ENCODE results near the gene USP24. TPM values are rescaled to one million over a fixed set of nuclear protein-coding genes. Genes with fewer than 3 reads are reported as not detected.
A peak's percentile ranks its signal among the peaks of the same experiment; 100 is the strongest.

Gene USP24
- total and polyA plus RNA-seq, 10 of the 15 experiments (the other 5 are each of a cell fraction or from before 2014, with no cell fraction given), result 4.6 to 36.5 (median 25.3) TPM

DNA sequence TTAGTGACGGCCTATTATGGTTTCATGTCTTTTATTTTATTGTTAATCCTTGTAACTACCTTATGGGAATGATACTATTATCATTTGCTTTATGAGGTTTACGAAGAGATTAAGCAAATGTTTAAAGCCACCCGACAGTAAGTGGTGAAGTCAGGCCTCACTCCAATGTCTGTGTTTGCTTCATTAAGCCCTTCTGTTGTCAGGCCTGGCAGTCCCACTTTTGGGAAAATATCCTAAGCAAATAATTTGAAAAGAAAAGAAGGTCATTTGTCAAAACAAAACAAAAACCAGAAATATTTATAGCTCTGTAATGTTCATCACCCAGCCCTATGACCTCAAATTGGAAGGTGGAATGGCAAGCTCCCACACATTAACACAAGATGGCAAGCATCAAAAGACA, 40.7 kb upstream of the USP24 start:
- 0 out of 2 replicates have a peak overlapping the region, but pooled peaks have one; percentile 45 for H3K27ac ChIP-seq (ENCODE audit: control insufficient read depth, insufficient read depth)
- RAD21 ChIA-PET (ENCODE audit: unreplicated experiment), result interaction anchor here (0.7 to 3.1 kb wide), 7 partner anchors 21 to 81 kb away, joined by 3 to 12 read pairs (median 4); partner anchors contain the start of gene USP24
- H3K79me2 ChIP-seq (ENCODE audit: control insufficient read depth, insufficient read depth, low read length), result no peaks in the 10 kb centered on the region
- no peaks in the 10 kb centered on the region for H3K27me3 ChIP-seq (replicated peaks in 1 of 2; ENCODE audit: control insufficient read depth in 2 of 2, insufficient read depth in 2 of 2, low read length in 1 of 2)
- no peak for ATAC-seq
- CTCF ChIA-PET, result interaction anchor here (0.6 to 3.5 kb wide), 6 partner anchors 22 to 120 kb away, joined by 3 to 17 read pairs (median 6); no protein-coding TSS in a partner anchor
- 34% methylated on average over 3 of the region's 3 CpGs for WGBS (ENCODE audit: insufficient coverage, insufficient replicate concordance, low lambda C conversion rate, missing lambda C conversion rate)
- peaks cover 56% of the 10 kb centered on the region for H3K4me1 ChIP-seq (ENCODE audit: control insufficient read depth, insufficient read depth, low read length)
- no peaks in the 10 kb centered on the region for H3K9me3 ChIP-seq (replicated peaks; ENCODE audit: control insufficient read depth, insufficient read depth, low read length)
- no peak for DNase-seq (ENCODE audit: low read depth, low spot score)
- H3K4me3 ChIP-seq, result no peak overlapping the region
- H3K9ac ChIP-seq (ENCODE audit: control insufficient read depth, insufficient read depth, low read length), result no peak overlapping the region
- FAIRE-seq, result no peak
- intact Hi-C loops (cut with micrococcal nuclease; ENCODE audit: unreplicated experiment) (loop anchor here (5.0 kb wide), 1 partner anchor 44 kb away; no protein-coding TSS in a partner anchor), in situ Hi-C loops (cut with MboI) (no loop called here)
- no TSS peak for BruUV-seq (replicated peaks)
- peak overlapping the region; percentile 41; the same call in 1 of the 2 replicates for H3K4me2 ChIP-seq (ENCODE audit: control insufficient read depth, insufficient read depth)
- H2AFZ ChIP-seq (ENCODE audit: control insufficient read depth, low read depth, low read length), result peak overlapping the region; percentile 70
- SMC1A ChIA-PET (ENCODE audit: uncharacterized antibody, unreplicated experiment), result interaction anchor here (0.7 to 3.8 kb wide), 10 partner anchors 10 to 82 kb away, joined by 3 to 13 read pairs (median 4); no protein-coding TSS in a partner anchor
- H4K20me1 ChIP-seq (ENCODE audit: control insufficient read depth, insufficient read depth), result no peaks in the 10 kb centered on the region
- H3K36me3 ChIP-seq (ENCODE audit: control insufficient read depth in 2 of 2, insufficient read depth in 2 of 2, low read length in 1 of 2), result no peaks in the 10 kb centered on the region
- POLR2A ChIA-PET, result interaction anchor here (0.9 kb wide), 1 partner anchor 41 kb away, joined by 3 read pairs; the partner anchor contains the start of gene USP24
- TF ChIP-seq SPI1 (IDR thresholded peaks at IDR 0.05; ENCODE audit: borderline replicate concordance, insufficient read depth, low read depth, low read length) (no peak), EED (IDR thresholded peaks at IDR 0.05; ENCODE audit: low read depth) (no peak), CHD2 (IDR thresholded peaks at IDR 0.05; ENCODE audit: borderline replicate concordance, low read depth, low read length) (no peak), FOXM1 (IDR thresholded peaks at IDR 0.05; ENCODE audit: low read depth, low read length) (no peak), PAX8 (IDR thresholded peaks at IDR 0.05) (no peak), WRNIP1 (IDR thresholded peaks at IDR 0.05; ENCODE audit: borderline replicate concordance, low read depth, low read length) (no peak), NFXL1 (IDR thresholded peaks at IDR 0.05; ENCODE audit: borderline replicate concordance) (no peak), RBBP5 (conservative IDR thresholded peaks at IDR 0.05) (no peak), POLR2AphosphoS2 (IDR thresholded peaks at IDR 0.05; ENCODE audit: low read depth, low read length) (no peak), RB1 (IDR thresholded peaks at IDR 0.05; ENCODE audit: borderline replicate concordance) (no peak), JUND (IDR thresholded peaks at IDR 0.05; ENCODE audit: low read depth, low read length) (no peak), NFYB (IDR thresholded peaks at IDR 0.05; ENCODE audit: insufficient read depth, low read depth, low read length) (no peak), CEBPB (IDR thresholded peaks at IDR 0.05; ENCODE audit: borderline replicate concordance in 1 of 2, low read depth in 2 of 2, low read length in 2 of 2) (no peak), CBFB (IDR thresholded peaks at IDR 0.05; ENCODE audit: low read depth) (no peak), IKZF2 (IDR thresholded peaks at IDR 0.05) (no peak), RCOR1 (conservative IDR thresholded peaks at IDR 0.05; ENCODE audit: low read depth, low read length) (no peak), IRF4 (IDR thresholded peaks at IDR 0.05; ENCODE audit: low read depth, low read length) (no peak), CREB1 (IDR thresholded peaks at IDR 0.05; ENCODE audit: low read depth) (0 out of 2 replicates have a peak, but pooled peaks have one; percentile 35)
- TF ChIP-seq, protein P1, sequence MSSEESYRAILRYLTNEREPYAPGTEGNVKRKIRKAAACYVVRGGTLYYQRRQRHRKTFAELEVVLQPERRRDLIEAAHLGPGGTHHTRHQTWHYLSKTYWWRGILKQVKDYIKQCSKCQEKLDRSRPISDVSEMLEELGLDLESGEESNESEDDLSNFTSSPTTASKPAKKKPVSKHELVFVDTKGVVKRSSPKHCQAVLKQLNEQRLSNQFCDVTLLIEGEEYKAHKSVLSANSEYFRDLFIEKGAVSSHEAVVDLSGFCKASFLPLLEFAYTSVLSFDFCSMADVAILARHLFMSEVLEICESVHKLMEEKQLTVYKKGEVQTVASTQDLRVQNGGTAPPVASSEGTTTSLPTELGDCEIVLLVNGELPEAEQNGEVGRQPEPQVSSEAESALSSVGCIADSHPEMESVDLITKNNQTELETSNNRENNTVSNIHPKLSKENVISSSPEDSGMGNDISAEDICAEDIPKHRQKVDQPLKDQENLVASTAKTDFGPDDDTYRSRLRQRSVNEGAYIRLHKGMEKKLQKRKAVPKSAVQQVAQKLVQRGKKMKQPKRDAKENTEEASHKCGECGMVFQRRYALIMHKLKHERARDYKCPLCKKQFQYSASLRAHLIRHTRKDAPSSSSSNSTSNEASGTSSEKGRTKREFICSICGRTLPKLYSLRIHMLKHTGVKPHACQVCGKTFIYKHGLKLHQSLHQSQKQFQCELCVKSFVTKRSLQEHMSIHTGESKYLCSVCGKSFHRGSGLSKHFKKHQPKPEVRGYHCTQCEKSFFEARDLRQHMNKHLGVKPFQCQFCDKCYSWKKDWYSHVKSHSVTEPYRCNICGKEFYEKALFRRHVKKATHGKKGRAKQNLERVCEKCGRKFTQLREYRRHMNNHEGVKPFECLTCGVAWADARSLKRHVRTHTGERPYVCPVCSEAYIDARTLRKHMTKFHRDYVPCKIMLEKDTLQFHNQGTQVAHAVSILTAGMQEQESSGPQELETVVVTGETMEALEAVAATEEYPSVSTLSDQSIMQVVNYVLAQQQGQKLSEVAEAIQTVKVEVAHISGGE (CRISPR knock-in tag; IDR thresholded peaks at IDR 0.05), result no peak
- TF ChIP-seq, protein P2, sequence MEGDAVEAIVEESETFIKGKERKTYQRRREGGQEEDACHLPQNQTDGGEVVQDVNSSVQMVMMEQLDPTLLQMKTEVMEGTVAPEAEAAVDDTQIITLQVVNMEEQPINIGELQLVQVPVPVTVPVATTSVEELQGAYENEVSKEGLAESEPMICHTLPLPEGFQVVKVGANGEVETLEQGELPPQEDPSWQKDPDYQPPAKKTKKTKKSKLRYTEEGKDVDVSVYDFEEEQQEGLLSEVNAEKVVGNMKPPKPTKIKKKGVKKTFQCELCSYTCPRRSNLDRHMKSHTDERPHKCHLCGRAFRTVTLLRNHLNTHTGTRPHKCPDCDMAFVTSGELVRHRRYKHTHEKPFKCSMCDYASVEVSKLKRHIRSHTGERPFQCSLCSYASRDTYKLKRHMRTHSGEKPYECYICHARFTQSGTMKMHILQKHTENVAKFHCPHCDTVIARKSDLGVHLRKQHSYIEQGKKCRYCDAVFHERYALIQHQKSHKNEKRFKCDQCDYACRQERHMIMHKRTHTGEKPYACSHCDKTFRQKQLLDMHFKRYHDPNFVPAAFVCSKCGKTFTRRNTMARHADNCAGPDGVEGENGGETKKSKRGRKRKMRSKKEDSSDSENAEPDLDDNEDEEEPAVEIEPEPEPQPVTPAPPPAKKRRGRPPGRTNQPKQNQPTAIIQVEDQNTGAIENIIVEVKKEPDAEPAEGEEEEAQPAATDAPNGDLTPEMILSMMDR (IDR thresholded peaks at IDR 0.05 in 2 of 3, conservative IDR thresholded peaks at IDR 0.05 in 1 of 3; ENCODE audit: control insufficient read depth in 2 of 3, extremely low read depth in 1 of 3, insufficient read depth in 1 of 3, low read depth in 3 of 3, low read length in 3 of 3), result no peak

Measured in GM12878 (cell line).